HG03175 (cell line): ENCODE data around the gene PCYT2.

ENCODE experiments used
- ATAC-seq: cut with Tn5 transposase; IDR thresholded peaks from one replicate; pipeline ENCODE4 v1.9.1; 2021; ENCODE audit warnings: mild to moderate bottlenecking, moderate library complexity; ENCODE audit not compliant: unreplicated experiment

The PCYT2 gene

GRCh38 chr17:81914103-81914850 lies 3.1 kb upstream of the PCYT2 start:
- no peak for ATAC-seq

DNA sequence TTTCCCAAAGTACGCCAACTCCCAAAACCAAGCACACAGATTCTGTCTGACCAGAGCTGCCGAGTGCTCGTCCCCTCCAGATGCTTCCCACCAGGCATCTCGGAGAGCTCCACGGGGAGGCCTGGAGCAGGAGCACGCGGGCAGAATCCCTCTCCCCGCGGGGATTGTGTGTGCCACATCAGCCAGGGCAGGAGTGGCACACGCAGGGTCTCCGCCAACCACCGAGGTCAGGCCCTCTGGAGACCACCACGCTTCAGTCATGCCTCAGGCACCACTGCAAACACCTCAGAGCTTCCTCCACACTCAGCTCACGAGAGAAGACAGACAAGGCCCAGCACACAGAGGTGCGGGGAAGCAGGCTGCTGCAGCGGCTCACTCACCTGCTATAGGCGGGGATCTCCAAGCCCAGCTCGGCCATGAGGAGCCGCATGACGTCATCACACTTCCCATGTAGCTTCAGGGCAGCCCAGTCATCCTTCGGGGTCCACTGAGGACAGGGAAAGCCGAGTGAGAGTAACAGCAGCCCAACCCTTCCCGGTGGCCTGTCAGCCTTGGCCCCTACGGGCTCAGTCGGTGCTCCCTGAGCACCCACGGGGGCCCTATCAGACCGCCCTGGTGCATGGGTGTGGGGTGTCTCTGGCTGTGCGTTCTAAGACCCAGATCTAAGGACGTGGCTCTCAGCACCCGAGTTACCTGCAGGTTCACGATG lies 2.3 kb upstream of the PCYT2 start:
- no peak for ATAC-seq

DNA sequence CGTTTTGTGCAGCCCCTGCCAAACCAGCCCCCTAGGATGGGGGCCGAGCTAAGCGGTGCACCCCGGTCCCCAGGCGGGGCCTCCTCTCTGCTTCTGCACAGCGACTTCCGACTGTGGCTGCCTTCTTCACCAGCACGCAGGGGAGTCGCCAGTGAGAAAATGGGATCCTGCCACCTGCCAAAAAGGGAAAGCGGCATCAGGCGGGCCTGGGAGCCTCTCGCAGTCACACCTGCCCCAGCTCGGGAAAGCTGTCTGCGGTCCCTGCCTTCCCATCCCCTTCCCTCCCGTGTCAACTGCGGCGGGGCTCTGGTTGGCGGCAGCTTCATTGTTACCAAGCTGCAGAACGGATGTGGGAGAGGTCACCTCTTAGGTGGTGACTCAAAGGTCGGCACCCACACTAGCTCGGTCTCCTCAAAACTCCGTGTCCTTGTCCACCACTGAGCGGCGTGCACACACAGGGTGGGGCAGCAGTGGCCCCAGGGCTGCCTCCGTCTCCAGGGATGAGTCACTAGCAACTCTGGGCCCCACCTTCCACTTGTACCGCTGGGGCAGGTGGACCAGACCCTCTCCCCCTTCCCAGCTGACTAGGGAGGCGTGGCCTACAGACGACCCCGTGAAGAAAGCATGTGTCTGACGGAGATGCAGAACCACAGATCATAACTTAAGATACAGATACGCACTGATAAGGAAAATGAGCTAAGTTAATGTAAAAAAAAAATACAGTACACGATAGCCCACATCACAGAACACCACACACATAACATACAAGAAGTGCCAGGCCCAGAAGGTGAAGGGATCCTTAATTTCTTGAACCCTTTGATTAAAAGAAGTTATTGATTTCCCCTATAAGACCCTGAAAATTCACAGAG lies 1.5 kb upstream of the PCYT2 start:
- ATAC-seq = no peak

- ATAC-seq = no peak
These were observed 770 bp upstream of the PCYT2 start for GRCh38 chr17:81911969-81912368.

- peak; percentile 28 for ATAC-seq
These were observed 341 bp downstream of the PCYT2 start for GRCh38 chr17:81910840-81911276.

DNA sequence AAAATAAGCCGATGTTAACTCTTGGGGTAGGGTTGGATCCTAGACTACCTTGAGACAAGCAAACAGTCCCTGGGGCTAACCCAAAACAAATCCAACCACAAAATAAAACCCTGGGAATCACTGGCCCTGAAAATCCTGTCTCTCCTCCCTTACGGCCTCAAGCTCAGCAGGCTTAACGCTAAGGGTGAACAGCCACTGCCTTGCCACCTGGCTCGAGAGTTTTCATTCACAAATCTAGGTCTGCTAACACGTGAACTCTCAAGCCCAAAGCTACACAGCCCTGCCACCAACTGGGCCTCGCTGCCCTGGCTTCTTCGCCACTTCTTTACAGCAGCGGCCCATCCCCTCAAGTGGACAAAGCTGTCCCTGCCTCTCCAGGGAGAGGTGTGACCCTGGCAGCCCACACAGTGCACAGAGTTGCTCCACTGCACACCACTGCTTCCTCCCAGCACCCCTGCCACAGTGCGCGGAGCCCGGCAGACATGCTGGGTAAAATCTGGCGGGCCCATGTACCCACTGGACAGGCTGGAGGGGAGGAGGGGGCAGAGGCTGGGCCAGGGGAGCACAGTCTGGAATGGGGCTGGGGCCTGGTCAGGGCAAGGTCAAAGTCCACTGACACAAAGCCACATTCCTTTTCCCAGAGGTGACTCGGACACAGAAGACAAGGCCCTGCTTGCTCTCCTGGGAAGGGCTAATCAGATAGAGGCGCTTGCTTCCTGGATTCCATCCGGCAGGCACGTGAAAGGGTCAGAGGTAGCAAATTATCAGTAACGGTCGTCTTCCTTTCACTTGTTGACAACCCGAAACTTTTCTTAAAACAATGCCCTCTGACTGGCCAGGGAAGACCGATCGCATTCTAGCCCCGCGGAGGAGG lies 996 bp downstream of the PCYT2 start:
- ATAC-seq = no peak

GRCh38 chr17:81909231-81909630 lies 2.0 kb downstream of the PCYT2 start:
- ATAC-seq = no peak

DNA sequence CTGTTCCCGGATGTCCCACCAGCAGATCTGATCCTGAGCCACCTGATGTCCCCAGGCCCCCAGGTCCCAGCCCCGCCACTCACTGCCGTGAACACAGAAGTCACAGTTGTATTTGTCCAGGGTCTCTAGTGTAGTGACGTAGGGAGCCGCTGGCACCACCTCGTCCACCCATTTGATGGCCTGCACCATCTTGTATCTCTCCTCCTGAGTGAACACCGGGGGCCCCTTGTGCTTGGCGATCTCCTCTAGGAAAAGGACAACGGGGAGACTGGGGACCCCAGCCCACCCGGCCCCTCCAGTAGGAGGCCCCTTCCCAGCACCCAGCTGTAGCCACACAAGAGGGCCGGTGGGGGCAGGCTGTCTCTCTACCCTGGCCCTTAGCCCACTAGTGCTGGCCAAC lies 2.4 kb downstream of the PCYT2 start:
- ATAC-seq = no peak

GRCh38 chr17:81907219-81908145 lies 3.7 kb downstream of the PCYT2 start:
- no peak for ATAC-seq

- ATAC-seq = no peak
These were observed 4.6 kb downstream of the PCYT2 start for GRCh38 chr17:81906476-81907218.

DNA sequence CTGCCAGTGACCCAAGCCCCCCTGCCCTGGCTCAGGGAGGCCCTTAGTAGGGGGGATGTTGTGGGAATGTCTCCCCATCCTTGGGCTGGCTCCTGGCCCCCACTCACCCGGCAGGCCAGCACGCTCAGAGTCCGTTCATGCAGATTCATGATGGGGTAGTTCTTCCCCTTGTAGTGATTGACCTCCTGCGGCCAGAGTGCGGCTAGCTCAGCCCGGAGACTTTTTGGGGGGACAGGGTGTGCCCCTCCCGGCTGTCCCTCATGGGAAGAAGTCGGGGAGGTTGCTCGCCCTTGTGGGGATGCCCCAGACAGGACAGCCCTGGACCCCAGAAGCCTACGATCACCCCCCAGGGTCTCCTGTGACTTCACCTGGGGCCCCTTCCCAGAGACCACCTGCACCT lies 5.2 kb downstream of the PCYT2 start:
- no peak for ATAC-seq

DNA sequence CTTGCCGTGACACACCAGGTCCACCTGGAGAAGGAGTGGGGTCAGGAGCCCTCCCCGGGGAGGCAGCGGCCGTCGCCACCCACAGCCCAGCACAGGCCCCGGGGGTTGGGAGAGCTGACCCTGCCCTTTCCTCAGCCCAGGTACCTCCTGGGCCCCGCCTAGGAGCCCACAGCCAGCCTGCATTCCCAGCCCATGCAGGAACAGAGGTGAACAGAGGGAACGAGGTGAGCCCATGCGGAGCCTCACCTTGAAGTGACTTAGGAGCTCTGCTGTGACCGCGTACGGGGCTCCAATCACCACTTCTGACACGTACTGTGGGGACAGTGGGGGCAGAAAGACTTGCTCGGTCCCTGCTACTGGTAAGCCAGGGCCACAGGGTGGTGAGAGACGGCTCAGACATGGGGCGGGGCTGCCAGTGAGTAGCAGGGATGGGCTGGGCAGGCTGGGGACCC lies 5.7 kb downstream of the PCYT2 start:
- ATAC-seq = no peak

- no peak for ATAC-seq
These were observed 6.4 kb downstream of the PCYT2 start for GRCh38 chr17:81904600-81905423.

DNA sequence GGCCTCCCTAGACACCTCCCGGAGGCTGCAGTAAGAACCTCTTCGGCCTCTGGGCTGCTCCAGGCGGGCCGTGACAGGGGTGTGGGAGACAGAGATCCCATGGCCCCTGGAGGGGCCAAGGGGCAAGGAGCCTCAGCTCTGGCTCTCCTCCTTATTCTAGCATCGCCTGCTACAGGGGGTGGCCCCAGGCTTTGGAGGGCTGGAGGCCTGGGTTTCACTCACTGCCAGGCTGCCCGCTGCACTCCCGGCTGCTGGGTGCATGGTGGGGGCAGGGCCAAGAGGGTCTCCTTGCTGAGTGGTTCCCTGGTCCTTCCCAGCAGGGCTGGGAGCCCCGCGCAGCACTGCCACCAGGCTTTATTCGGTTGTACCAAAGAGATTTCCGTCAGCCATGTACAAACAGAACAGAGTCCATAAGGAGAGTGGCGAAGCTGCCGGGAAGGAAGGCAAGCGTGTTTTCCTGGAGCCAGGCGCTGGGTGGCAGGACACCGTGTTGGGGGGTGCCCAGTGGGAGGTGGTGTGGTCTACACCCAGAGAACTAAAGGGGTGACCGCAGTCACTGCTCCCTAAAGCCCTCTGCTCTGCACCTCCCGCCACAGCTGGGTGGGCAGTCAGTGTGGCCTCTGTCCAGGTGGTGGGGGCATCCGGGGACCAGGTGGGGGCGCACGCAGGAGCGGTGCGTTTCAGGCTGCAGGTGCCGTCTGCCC lies 7.2 kb downstream of the PCYT2 start:
- ATAC-seq = no peak

DNA sequence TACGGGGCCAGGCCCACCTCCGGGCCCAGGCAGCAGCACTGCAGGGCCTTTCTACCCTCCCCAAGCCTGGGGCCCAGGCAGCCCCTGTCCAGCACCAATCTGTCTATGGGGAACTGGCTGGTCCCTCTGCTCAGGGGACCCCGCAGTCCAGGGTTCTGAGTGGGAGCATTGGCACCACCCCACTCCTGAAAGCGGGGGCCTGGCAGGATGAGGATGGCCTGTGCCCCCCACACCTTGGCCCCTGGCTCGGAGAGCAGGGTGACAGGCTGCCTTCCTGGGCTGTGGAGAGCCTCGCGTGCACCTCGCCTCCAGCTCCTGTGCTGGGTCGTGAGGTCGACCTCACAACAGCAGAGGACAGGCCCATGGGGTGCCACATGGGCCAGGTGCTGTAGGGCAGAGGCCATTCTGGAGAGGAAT lies 7.8 kb downstream of the PCYT2 start:
- ATAC-seq = no peak

DNA sequence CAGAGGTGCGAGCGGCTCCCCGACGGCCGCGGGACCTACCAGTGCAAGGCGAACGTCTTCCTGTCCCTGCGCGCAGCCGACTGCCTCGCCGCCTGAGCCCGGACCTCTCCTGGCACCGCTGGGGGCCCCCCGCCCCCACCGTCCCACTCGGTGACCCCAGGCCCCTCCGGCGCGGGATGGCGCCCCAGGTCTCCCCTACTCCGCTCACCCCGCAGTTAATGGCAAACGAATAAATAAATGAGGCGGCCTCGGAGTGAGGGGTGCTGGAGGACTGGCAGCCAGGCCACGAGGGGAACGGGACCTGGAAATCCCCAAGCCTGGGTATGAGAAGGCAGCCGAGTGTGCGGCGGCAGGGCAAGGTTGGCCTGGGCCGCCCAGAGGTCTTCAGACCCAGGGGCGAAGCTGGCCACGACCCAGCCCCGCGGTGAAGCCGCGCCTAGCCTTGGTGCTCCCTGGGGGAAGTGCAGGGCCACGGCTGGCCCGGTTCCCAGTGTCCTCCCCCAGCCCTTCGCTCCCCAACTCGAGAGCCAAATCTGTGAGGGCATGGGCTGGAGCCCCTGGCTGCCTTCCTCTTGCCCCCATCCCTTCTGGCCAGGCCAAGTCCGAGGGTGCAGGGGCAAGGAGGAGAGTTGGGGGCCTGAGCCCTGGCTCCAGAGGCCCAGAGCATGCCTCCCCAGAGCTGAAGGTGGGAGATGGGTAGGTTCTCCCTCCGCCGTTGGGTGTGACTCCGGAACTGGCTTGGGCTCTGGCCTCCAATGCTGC lies 8.4 kb downstream of the PCYT2 start:
- ATAC-seq = no peak
